A204.1 (cell line): Measurements from ENCODE around the gene NUTM2F.
"Not testable (repeated sequence)": the region's sequence is repeated elsewhere in the genome, so short reads cannot be mapped to it uniquely, and the experiment has no call there.

Source experiments
- FAIRE-seq: peaks from 2 replicates; lab custom pipeline; 2012; peaks lifted over from hg19 to GRCh38; lab: Jason Lieb, UNC

NUTM2F gene

DNA sequence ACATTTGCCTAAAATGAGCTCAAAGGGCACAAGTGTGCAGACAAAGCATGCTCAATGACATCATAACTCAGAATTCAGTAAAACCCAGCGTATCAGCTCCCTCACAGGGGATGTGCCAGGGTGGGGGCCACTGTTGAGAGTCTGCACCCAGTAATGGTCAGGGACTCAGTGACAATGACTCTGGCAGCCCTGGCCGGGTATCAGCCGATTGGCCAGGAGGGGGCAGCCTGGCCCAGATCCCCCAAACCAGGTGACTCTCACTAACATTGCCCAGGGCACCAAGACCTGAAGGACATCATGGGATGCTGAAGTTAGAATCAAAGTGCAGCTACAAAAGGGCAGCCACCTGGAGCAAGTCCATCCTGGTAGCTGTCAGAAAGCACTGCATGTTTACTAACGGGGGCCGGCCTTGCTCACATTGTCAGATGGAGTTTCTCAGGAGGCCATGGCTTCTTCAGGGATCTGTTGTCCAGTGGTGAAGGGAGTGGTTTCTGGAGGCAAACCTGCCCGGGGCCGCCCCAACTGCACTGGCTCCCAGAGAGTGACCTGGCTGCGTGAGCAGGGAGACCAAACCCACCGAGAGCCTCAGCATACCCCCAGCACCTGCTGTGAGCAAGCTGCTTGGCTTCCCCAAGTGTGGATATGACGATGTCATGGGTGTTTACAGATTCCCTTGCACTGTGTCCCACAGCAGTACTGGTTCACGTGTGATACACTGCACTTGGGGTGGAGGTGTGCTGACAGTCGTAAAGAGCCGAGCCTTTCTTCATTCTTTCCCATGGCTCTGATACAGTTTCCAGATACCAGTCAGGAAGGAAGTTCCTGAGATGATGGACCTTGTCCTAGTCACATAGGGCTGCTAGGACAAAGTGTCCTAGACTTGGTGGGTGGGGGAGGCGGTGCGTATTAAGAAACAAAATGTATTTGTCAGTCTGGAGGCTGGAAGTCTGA, 13.1 kb downstream of the NUTM2F start:
- not testable (repeated sequence) for FAIRE-seq

DNA sequence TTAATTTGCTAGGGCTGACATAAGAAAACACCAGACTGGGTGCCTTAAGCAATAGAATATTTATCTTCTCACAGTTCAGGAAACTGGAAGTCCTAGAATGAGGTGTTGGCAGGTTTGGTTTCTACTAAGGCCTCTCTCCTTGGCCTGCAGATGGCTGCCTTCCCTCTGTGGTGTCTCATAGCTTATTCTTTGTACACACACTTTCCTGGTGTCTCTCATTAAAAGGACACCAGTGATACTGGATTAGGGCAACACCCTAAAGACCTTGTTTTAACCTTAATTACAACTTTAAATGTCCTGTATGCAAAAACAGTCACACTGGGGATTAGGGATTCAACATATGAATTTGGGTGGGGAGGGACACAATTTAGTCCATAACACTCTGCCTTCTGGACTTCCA, 25.1 kb downstream of the NUTM2F start:
- FAIRE-seq = no peak

DNA sequence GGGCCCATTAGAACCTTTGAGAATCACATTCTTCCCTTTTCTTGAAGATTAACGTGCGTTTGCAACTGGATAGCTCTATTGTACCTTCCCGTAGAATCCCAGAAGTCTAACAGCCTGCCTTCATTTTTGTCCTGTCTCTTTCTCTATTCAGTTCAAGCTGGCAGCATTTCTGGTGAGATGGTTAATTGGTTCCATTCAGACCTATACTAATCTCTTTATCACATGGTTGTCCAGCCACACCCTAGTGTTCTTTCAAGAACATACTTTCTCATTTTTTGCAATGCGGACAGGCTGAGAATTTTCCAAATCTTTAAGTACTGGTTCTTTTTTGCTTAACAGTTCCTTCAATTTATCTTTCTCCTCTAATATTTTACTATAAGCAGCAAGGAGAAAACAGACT, 26.0 kb downstream of the NUTM2F start:
- no peak for FAIRE-seq

DNA sequence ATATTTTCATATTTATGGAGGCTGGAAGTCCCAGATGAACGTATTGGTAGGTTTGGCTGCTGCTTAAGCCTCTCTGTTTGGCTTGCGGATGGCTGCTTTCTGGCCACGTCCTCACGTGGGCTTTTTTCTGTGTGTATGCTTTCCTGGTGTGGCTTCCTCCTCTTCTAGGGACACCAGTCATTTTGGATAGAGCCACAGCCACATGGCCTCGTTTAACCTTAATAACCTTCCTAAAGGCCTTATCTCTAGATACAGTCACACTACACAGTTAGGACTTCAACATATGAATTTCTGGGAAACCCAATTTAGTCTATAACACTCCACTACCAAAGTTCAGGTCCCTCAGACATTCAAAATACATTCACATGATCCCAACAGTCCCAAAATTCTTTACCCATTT, 26.9 kb downstream of the NUTM2F start:
- no peak for FAIRE-seq

DNA sequence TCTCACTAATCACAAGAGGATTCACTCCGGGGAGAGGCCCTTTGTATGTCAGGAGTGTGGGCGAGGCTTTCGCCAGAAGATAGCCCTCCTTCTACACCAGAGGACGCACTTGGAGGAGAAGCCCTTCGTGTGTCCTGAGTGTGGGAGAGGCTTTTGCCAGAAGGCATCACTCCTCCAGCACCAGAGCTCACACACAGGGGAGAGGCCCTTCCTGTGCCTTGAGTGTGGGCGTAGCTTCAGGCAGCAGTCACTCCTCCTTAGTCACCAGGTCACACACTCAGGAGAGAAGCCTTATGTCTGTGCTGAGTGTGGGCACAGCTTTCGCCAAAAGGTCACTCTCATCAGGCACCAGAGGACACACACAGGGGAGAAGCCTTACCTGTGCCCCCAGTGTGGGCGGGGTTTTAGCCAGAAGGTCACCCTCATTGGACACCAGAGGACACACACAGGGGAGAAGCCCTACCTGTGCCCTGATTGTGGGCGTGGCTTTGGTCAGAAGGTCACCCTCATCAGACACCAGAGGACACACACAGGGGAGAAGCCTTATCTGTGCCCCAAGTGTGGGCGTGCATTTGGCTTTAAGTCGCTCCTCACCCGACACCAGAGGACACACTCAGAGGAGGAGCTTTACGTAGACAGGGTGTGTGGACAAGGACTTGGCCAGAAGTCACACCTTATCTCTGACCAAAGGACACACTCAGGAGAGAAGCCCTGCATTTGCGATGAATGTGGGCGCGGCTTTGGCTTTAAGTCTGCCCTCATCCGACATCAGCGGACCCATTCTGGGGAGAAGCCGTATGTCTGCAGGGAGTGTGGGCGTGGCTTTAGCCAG, 27.8 kb downstream of the NUTM2F start:
- no peak for FAIRE-seq

DNA sequence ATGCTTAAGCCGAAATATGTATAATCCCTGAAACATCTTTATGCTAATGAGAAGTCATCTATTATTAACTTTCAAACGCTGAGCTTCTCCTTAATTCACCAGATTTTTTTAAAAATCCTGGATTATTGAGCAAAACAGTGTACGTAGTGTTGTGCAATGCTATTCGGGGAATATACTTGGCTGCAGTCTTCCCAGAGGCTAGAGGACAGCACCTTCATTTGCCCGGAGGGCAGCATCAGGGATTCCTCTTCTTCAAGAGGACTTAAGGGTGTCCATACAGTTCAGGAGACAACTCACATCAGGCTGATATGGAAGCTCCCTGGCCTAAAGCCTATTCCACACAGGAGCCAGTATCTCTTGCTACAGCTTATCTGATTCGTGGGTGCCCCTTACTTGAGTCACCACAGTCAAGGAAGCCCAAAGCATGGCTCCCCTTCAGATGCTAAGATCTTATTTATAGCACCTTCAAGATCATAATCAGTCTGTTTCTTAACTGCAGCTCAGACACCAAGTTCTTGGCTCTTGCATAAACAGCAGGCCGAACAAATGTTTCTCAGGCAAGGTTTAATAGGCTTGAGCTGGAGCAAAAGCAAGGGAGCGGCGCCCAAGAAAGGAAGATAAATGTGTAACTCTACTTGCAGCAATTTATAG, 29.4 kb downstream of the NUTM2F start:
- no peak for FAIRE-seq

DNA sequence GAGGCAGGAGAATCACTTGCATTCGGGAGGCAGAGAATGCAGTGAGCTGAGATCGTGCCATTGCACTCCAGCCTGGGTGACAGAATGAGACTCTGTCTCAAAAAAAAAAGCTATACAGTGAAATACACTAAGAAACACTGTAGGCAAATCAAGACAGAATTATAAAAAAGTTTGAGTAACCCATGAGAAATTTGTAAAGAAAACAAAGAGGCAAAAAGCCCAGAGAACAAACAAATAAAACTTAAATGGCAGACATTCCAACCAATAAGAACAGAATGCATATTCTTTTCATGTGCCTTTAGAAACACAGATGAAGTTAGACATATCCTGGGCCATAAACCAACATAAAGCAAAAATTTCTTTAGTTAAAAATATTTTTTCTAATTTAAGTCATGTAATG, 38.8 kb downstream of the NUTM2F start:
- no peak for FAIRE-seq

DNA sequence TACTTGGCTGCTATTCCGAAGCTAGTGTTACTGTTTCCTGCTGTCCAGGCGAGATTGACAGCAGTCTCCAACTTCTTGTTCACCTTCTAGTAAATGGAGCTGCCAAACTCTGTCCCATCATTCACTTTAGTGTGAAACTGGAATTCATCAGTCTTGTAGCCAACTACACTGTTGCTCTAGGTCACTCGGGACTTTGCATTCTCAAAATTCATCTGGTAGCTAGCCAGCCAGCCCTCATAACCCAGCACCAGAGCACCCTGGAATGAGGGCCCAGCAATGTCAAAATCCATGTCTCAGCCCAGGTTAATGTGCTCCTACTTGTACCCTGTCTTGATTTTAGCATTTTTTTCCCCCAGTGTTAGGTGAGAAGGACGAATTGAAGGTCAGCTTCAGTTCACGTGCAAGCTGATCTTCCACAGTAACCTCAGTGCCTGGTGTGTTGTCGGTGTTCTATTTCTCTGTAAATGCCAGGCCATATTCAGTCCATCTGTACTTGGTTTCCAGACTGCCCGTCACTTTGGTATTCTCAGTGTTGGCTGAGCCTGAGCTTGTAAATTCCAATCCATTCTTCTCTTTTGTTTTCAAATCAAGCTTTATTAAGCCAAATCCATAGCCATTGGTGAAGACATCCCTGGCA, 40.4 kb downstream of the NUTM2F start:
- FAIRE-seq = no peak

DNA sequence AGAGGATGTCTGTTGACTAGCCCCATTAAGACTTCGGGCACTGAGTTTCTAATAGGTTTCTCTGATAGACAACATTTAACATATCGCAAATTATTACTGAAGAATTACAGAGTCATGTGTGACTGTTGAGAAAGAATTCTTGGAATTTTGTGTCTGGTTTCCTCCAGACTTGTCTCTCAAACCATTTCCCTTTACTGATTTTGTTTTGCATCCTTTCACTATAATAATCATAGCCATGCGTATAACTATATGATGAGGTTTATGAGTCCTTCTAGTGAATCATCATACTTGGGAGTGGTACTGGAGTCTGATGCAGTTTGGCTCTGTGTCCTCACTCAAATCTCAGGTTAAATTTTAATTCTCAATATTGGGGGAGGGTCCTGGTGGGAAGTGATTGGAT, 42.3 kb downstream of the NUTM2F start:
- FAIRE-seq = no peak

DNA sequence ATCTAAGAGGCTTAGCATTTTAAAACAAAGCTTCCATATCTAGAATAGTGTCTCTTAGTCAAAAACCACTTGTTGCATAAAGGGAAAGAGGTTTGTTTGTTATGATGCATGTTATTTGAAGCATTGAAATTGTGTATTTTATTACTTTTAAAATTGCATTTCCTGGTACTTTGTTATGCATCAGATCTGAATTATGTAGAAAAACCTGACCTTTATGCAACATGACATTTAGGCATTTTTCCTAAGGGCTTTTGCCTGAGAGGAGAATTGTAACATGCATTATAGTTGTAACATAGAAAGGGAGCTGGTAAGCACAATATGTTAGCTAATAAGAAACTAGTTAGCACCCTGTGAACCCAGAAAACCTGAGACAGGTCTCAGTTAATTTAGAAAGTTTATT, 47.3 kb downstream of the NUTM2F start:
- no peak for FAIRE-seq

DNA sequence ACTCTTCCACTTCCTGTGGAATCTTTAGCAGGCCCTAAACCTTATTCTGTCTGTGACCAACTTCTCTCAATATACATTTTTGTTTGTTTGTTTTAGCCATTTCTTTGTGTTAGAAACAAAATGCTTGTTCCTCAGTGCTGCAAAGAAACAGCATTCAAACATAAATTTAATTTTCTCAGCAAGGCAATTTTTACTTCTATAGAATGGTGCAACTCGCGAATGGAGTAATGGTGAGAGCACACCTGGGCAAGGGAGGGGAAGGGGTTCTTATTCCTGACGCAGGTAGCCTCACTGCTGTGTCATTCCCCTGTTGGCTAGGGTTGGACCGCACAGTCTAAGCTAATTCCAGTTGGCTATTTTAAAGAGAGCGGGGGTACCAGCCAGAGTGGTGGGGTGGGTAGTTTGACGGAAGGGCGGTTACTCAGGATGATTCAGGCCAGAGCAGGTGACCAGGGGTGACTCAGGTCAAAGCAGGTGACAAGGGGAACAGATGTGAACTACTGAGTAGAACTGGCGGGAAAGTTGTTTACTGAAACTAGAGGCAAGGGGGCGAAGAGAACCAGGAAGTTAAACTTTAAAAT, 47.9 kb downstream of the NUTM2F start:
- no peak for FAIRE-seq

DNA sequence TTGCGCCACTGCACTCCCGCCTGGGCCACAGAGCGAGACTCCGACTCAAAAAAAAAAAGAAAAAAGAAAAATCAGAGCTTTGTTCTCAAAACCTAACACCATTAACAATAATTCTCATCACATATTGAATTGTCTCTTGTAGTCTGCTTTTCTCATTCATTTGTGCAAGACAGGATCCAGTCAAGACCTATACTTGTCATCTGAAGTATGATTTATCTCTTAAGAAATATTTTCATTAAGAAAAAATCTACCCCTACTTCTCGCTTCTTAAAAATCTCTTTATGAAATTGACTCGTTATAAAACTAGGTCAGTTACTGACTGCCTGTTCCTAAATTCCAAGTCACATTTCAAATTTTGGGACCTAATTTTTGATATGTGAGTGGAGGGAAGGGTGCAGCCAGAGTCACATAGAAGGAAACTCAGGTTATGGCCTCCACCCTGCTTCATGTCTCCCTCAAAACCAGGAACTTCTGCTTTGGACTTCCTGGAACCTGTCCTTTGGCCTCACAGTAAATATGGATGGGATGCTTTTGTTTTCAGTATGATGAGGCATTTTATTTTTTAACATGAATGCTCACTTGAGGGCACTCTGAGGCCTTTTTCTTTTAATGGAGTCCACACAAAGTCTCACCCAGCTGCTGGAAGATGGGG, 50.4 kb downstream of the NUTM2F start:
- no peak for FAIRE-seq

DNA sequence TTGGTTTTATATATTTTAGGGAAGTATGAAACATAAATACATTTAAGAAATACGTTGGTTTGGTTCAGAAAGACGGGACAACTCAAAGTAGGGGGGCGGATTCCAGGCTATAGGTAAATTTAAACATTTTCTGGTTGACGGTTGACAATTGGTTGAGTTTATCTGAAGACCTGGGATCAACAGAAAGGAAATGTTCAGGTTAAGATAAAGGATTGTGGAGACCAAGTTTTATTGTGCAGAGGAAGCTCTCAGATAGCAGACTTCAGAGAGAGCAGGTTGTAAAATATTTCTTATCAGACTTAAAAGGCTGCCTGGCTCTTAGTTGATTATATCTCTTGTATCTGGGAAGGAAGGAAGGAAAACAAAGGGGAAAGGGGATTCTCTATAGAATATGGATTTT, 51.4 kb downstream of the NUTM2F start:
- not testable (repeated sequence) for FAIRE-seq

DNA sequence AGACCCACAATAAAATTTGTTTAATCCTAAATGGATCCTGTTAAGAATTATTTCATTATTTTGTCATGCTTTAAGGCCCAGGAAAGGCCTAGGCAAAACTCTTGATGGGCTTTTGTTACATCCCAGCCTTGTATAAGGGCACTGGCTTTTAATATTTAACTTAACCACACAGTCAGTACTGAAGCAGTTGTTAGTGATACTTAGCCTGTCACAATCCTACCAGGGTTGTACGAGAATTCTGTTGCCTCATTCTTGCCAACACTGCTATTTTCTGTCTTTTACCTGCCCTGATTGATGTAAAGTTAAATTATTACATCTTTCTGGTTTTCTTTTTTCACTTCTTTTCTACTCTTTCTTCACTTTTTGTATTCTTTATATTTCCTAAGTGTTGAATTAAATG, 58.4 kb downstream of the NUTM2F start:
- FAIRE-seq = no peak

DNA sequence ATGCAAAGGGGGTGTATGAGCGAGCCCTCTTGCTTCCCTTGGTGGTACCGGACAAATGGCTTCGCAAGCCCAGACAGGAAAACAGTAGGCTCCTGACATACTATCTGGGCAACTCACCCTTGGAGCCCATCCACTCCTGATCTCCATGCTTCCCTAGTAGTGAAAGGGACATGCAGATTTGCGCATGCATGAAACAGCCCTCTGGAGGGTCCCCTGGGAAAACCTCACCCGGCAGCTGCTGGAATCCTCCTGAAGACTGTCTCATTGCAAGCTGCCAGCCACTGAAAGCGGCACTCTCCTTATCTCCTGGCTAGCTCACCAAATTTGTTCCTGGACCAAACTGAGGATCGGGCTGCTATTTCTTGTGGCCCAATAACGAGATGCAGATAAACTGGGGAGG, 59.2 kb downstream of the NUTM2F start:
- no peak for FAIRE-seq
